Measurements from ENCODE around the gene ZBTB1.
A peak's percentile ranks its signal among the peaks of the same experiment; 100 is the strongest.
"Not testable (repeated sequence)": the region's sequence is repeated elsewhere in the genome, so short reads cannot be mapped to it uniquely, and the experiment has no call there.

Gene ZBTB1

DNA sequence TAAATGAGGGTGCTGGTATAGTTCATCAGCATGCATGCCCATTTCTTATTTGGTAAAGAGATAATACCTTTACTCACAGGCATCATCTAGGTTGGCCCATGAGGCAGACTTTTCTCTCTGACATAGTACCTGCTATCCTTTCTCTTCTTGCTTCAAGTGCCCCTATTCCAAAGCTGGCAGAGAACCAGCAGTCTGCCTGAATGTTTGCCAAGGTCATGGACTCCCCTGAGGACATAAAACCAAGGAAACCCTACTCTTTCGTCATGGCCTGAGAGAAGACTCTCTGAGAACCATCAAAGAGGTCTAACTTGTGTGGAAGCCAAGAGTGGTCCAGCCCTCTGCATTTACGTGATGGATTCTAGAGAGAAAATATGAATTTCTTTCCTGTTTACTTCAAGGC is 57.1 kb downstream of the ZBTB1 start:
- H3K36me3 ChIP-seq (ENCODE audit: control insufficient read depth, insufficient read depth, low read length) = no peaks in the 10 kb centered on the region
- H3K9ac ChIP-seq (ENCODE audit: low read length) = no peak overlapping the region
- H3K56ac ChIP-seq (ENCODE audit: low read length) = no peak overlapping the region
- no peaks in the 10 kb centered on the region for H3K79me2 ChIP-seq (ENCODE audit: control insufficient read depth, insufficient read depth, low read length)
- H3K79me1 ChIP-seq (ENCODE audit: low read length) = no peaks in the 10 kb centered on the region
- H2AK5ac ChIP-seq (ENCODE audit: low read length) = no peak overlapping the region
- H3K18ac ChIP-seq (ENCODE audit: low read length) = no peak overlapping the region
- H3K27ac ChIP-seq (ENCODE audit: low read depth, low read length) = no peak overlapping the region
- DNase-seq = no peak
- no peaks in the 10 kb centered on the region for H3K27me3 ChIP-seq (ENCODE audit: insufficient read depth, low read length, poor library complexity)
- WGBS (ENCODE audit: extremely low coverage, insufficient coverage, low lambda C conversion rate) = no CpG with 5 or more reads among the region's 2 CpGs
- no peak overlapping the region for H4K8ac ChIP-seq (ENCODE audit: low read depth, low read length)
- H2BK15ac ChIP-seq (replicated peaks; ENCODE audit: low read depth) = no peak overlapping the region
- H3K4me1 ChIP-seq (ENCODE audit: control insufficient read depth, low read depth, low read length) = peaks cover 5% of the 10 kb centered on the region
- no peak overlapping the region for H2BK120ac ChIP-seq (ENCODE audit: low read depth, low read length)
- no peak overlapping the region for H3K4me3 ChIP-seq (ENCODE audit: low read length)
- no peak overlapping the region for H3K23ac ChIP-seq (ENCODE audit: low read length)
- H3K4ac ChIP-seq (ENCODE audit: low read depth, low read length) = no peak overlapping the region
- H2BK5ac ChIP-seq (ENCODE audit: low read length) = no peak overlapping the region
- no peak overlapping the region for H4K5ac ChIP-seq (ENCODE audit: low read length)
- H3K4me2 ChIP-seq (ENCODE audit: low read length) = no peak overlapping the region

GRCh38 chr14:64562436-64562835 is 57.9 kb downstream of the ZBTB1 start:
- peaks cover 5% of the 10 kb centered on the region for H3K4me1 ChIP-seq (ENCODE audit: control insufficient read depth, low read depth, low read length)
- H3K36me3 ChIP-seq (ENCODE audit: control insufficient read depth, insufficient read depth, low read length) = no peaks in the 10 kb centered on the region
- H2BK15ac ChIP-seq (replicated peaks; ENCODE audit: low read depth) = no peak overlapping the region
- H3K4ac ChIP-seq (ENCODE audit: low read depth, low read length) = no peak overlapping the region
- H3K79me2 ChIP-seq (ENCODE audit: control insufficient read depth, insufficient read depth, low read length) = no peaks in the 10 kb centered on the region
- no peaks in the 10 kb centered on the region for H3K27me3 ChIP-seq (ENCODE audit: insufficient read depth, low read length, poor library complexity)
- no peak overlapping the region for H4K5ac ChIP-seq (ENCODE audit: low read length)
- no peak overlapping the region for H4K8ac ChIP-seq (ENCODE audit: low read depth, low read length)
- no peak overlapping the region for H3K23ac ChIP-seq (ENCODE audit: low read length)
- no peak overlapping the region for H3K18ac ChIP-seq (ENCODE audit: low read length)
- no peaks in the 10 kb centered on the region for H3K79me1 ChIP-seq (ENCODE audit: low read length)
- H3K4me3 ChIP-seq (ENCODE audit: low read length) = no peak overlapping the region
- H3K9ac ChIP-seq (ENCODE audit: low read length) = no peak overlapping the region
- H2AK5ac ChIP-seq (ENCODE audit: low read length) = no peak overlapping the region
- H3K56ac ChIP-seq (ENCODE audit: low read length) = no peak overlapping the region
- no peak overlapping the region for H2BK5ac ChIP-seq (ENCODE audit: low read length)
- H3K4me2 ChIP-seq (ENCODE audit: low read length) = no peak overlapping the region
- H2BK120ac ChIP-seq (ENCODE audit: low read depth, low read length) = no peak overlapping the region
- H3K27ac ChIP-seq (ENCODE audit: low read depth, low read length) = no peak overlapping the region
- DNase-seq = no peak

DNA sequence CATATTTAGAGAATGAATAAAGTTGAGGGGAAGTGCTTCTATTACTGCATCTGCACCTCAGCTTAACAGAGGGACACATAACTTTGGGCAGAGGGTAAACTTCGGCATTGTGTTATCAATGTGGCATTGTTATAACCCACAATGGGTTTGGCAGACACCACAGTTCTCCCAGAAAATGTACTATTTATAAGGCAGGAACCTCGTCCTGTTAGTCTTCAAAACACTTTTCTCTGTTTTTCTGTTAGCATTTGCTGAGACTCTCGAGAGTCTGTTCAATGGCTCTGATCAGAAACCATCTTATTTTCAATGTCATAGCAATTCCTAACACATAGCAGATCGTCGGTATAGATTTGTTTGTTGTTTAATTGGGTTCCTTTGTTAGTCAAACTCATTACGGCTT is 59.1 kb downstream of the ZBTB1 start:
- DNase-seq = no peak
- Histone ChIP-seq H3K79me2 (ENCODE audit: control insufficient read depth, insufficient read depth, low read length) (no peaks in the 10 kb centered on the region), H3K4me3 (ENCODE audit: low read length) (no peak overlapping the region), H3K18ac (ENCODE audit: low read length) (no peak overlapping the region), H2AK5ac (ENCODE audit: low read length) (no peak overlapping the region), H3K4me2 (ENCODE audit: low read length) (no peak overlapping the region), H3K27me3 (ENCODE audit: insufficient read depth, low read length, poor library complexity) (no peaks in the 10 kb centered on the region), H2BK5ac (ENCODE audit: low read length) (no peak overlapping the region), H2BK120ac (ENCODE audit: low read depth, low read length) (no peak overlapping the region), H3K56ac (ENCODE audit: low read length) (no peak overlapping the region), H3K9ac (ENCODE audit: low read length) (no peak overlapping the region), H3K79me1 (ENCODE audit: low read length) (no peaks in the 10 kb centered on the region), H2BK15ac (replicated peaks; ENCODE audit: low read depth) (no peak overlapping the region), H3K27ac (ENCODE audit: low read depth, low read length) (no peak overlapping the region), H3K4ac (ENCODE audit: low read depth, low read length) (no peak overlapping the region), H3K4me1 (ENCODE audit: control insufficient read depth, low read depth, low read length) (peaks cover 5% of the 10 kb centered on the region), H4K5ac (ENCODE audit: low read length) (no peak overlapping the region), H3K36me3 (ENCODE audit: control insufficient read depth, insufficient read depth, low read length) (no peaks in the 10 kb centered on the region), H3K23ac (ENCODE audit: low read length) (no peak overlapping the region), H4K8ac (ENCODE audit: low read depth, low read length) (no peak overlapping the region)
- no CpG with 5 or more reads among the region's 6 CpGs for WGBS (ENCODE audit: extremely low coverage, insufficient coverage, low lambda C conversion rate)

DNA sequence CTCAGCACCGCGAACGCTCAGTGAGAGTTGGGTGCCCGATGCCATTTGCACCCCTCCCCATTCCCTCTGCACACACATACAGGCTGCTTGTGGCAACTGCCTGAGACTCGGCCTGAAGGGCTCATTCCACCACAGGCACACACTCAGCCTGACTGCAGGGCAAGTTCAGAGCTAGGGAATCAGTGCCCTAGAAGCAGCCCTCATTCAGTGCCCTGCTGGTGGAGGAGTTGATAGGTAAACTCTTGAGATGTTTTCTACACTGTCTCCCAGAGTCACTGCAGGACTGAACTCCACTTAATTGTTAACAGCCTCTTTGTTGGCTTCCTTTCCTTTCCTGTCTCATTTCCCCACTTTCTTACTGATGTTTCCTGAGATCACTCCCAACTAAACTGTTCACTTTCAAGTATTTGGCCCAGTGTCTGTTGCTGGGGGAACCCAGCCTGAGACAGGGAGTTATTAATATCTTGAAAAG is 62.1 kb downstream of the ZBTB1 start:
- Histone ChIP-seq H2BK120ac (ENCODE audit: low read depth, low read length) (no peak overlapping the region), H4K8ac (ENCODE audit: low read depth, low read length) (no peak overlapping the region), H2AK5ac (ENCODE audit: low read length) (no peak overlapping the region), H3K18ac (ENCODE audit: low read length) (no peak overlapping the region), H3K9ac (ENCODE audit: low read length) (no peak overlapping the region), H4K5ac (ENCODE audit: low read length) (no peak overlapping the region), H3K4me1 (ENCODE audit: control insufficient read depth, low read depth, low read length) (no peaks in the 10 kb centered on the region), H3K27me3 (ENCODE audit: insufficient read depth, low read length, poor library complexity) (no peaks in the 10 kb centered on the region), H3K79me1 (ENCODE audit: low read length) (no peaks in the 10 kb centered on the region), H2BK15ac (replicated peaks; ENCODE audit: low read depth) (no peak overlapping the region), H3K36me3 (ENCODE audit: control insufficient read depth, insufficient read depth, low read length) (no peaks in the 10 kb centered on the region), H3K56ac (ENCODE audit: low read length) (no peak overlapping the region), H3K4me2 (ENCODE audit: low read length) (no peak overlapping the region), H3K79me2 (ENCODE audit: control insufficient read depth, insufficient read depth, low read length) (no peaks in the 10 kb centered on the region), H3K4ac (ENCODE audit: low read depth, low read length) (no peak overlapping the region), H3K23ac (ENCODE audit: low read length) (no peak overlapping the region), H2BK5ac (ENCODE audit: low read length) (no peak overlapping the region), H3K4me3 (ENCODE audit: low read length) (no peak overlapping the region), H3K27ac (ENCODE audit: low read depth, low read length) (no peak overlapping the region)
- WGBS (ENCODE audit: extremely low coverage, insufficient coverage, low lambda C conversion rate) = no CpG with 5 or more reads among the region's 5 CpGs
- peak; percentile 30 for DNase-seq

DNA sequence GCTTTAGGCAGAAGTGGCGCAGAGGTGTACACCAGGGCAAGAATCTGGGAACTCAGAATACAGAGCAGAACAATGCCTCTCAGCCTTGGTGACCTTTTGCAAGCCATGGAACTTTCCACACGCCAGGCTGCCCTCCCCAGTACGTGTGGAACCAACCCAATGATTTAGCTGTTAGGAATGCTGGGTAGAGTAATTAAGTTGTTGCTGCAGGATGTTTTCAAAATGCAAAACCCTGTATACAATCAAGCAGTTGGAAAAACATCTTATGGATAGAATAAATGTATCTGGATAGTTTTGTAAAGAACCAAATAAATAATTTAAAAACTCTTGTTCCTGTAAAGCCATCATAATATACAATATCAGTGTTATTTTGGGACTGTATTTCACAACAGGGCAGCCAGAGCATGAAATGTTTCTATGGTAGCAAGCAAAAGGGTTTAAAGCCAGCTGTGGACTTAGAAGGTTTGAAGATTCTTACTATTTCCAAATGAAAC is 64.6 kb downstream of the ZBTB1 start:
- Histone ChIP-seq H2AK5ac (ENCODE audit: low read length) (no peak overlapping the region), H3K79me2 (ENCODE audit: control insufficient read depth, insufficient read depth, low read length) (no peaks in the 10 kb centered on the region), H3K79me1 (ENCODE audit: low read length) (no peaks in the 10 kb centered on the region), H2BK120ac (ENCODE audit: low read depth, low read length) (no peak overlapping the region), H3K4me1 (ENCODE audit: control insufficient read depth, low read depth, low read length) (peaks cover 3% of the 10 kb centered on the region), H3K4ac (ENCODE audit: low read depth, low read length) (no peak overlapping the region), H3K9ac (ENCODE audit: low read length) (no peak overlapping the region), H3K18ac (ENCODE audit: low read length) (no peak overlapping the region), H2BK5ac (ENCODE audit: low read length) (no peak overlapping the region), H2BK15ac (replicated peaks; ENCODE audit: low read depth) (no peak overlapping the region), H3K4me3 (ENCODE audit: low read length) (no peak overlapping the region), H4K8ac (ENCODE audit: low read depth, low read length) (no peak overlapping the region), H3K56ac (ENCODE audit: low read length) (no peak overlapping the region), H3K4me2 (ENCODE audit: low read length) (no peak overlapping the region), H3K27ac (ENCODE audit: low read depth, low read length) (no peak overlapping the region), H3K23ac (ENCODE audit: low read length) (no peak overlapping the region), H3K27me3 (ENCODE audit: insufficient read depth, low read length, poor library complexity) (no peaks in the 10 kb centered on the region), H4K5ac (ENCODE audit: low read length) (no peak overlapping the region), H3K36me3 (ENCODE audit: control insufficient read depth, insufficient read depth, low read length) (no peaks in the 10 kb centered on the region)
- DNase-seq = peak; percentile 84
- no CpG with 5 or more reads among the region's 3 CpGs for WGBS (ENCODE audit: extremely low coverage, insufficient coverage, low lambda C conversion rate)

- not testable (repeated sequence) for H3K27ac ChIP-seq (ENCODE audit: low read depth, low read length); H2AK5ac ChIP-seq (ENCODE audit: low read length); H3K18ac ChIP-seq (ENCODE audit: low read length); H3K4me3 ChIP-seq (ENCODE audit: low read length); H2BK15ac ChIP-seq (replicated peaks; ENCODE audit: low read depth); H3K9ac ChIP-seq (ENCODE audit: low read length); H3K4ac ChIP-seq (ENCODE audit: low read depth, low read length); H3K4me2 ChIP-seq (ENCODE audit: low read length); H3K79me2 ChIP-seq (ENCODE audit: control insufficient read depth, insufficient read depth, low read length); H2BK5ac ChIP-seq (ENCODE audit: low read length); H3K36me3 ChIP-seq (ENCODE audit: control insufficient read depth, insufficient read depth, low read length); H4K8ac ChIP-seq (ENCODE audit: low read depth, low read length); DNase-seq; H4K5ac ChIP-seq (ENCODE audit: low read length); H3K79me1 ChIP-seq (ENCODE audit: low read length); H3K56ac ChIP-seq (ENCODE audit: low read length); H3K23ac ChIP-seq (ENCODE audit: low read length); H3K4me1 ChIP-seq (ENCODE audit: control insufficient read depth, low read depth, low read length); H3K27me3 ChIP-seq (ENCODE audit: insufficient read depth, low read length, poor library complexity); H2BK120ac ChIP-seq (ENCODE audit: low read depth, low read length)
- WGBS (ENCODE audit: extremely low coverage, insufficient coverage, low lambda C conversion rate) = no CpG with 5 or more reads among the region's 7 CpGs
Observed at GRCh38 chr14:64569646-64570045, 65.1 kb downstream of the ZBTB1 start.
